OCI-LY3 (cell line): ENCODE data around the gene SMIM38.

ENCODE experiments used
- EZH2phosphoT487 ChIP-seq: fragments of 200-600 bp; shearing (Covaris generic); IDR thresholded peaks from 2 replicates; pipeline ENCODE4 v1.6.1; 2018; ENCODE audit warnings: antibody characterized with exemption, mixed run types, low read depth
- TF ChIP-seq, protein P1 (sequence below): fragments of 200-600, 300-600 bp; sonication (generic); IDR thresholded peaks from 2 replicates; pipeline ENCODE4 v1.5.1; 2014; ENCODE audit warnings: antibody characterized with exemption, low read length, low read depth

DNA sequence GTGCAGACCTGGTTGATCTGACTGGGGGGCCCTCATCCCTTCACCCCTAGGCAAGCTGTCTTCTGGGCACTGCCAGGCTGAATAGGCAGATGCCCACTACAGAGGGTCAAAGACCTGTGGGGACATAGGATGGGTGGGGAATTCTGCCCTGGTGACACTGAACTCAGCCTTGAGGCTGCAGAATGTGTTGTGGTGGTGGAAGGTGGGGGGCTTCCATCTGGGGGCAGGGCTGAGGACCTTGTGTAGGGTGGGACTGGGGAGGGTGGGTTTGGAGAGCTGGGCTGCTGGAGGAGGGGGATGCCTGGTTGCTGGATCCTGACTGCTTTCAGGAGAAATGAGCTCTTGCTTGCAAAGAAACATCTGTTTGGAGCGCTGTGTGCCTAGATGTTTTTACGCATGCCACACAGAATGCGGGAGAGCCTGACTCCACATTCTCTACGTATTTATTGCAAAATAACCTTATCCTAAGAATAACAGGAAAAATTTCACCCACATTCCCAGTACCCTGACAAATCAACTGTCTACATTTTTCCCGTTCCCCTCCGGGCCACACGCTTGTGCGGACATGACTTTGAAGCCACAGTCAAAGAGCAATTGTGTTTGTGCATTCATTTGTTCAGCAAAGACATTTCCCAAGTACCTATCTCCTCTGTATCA lies 18.3 kb downstream of the SMIM38 start:
- TF ChIP-seq, protein P1, sequence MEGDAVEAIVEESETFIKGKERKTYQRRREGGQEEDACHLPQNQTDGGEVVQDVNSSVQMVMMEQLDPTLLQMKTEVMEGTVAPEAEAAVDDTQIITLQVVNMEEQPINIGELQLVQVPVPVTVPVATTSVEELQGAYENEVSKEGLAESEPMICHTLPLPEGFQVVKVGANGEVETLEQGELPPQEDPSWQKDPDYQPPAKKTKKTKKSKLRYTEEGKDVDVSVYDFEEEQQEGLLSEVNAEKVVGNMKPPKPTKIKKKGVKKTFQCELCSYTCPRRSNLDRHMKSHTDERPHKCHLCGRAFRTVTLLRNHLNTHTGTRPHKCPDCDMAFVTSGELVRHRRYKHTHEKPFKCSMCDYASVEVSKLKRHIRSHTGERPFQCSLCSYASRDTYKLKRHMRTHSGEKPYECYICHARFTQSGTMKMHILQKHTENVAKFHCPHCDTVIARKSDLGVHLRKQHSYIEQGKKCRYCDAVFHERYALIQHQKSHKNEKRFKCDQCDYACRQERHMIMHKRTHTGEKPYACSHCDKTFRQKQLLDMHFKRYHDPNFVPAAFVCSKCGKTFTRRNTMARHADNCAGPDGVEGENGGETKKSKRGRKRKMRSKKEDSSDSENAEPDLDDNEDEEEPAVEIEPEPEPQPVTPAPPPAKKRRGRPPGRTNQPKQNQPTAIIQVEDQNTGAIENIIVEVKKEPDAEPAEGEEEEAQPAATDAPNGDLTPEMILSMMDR = no peak
- TF ChIP-seq EZH2phosphoT487 = no peak
